Peyer's patch (tissue), 4 donors: Measurements from ENCODE around the gene ARL5C.

ENCODE experiments used
- POLR2A ChIP-seq, 2 donors: fragments of 450-650 bp; IDR thresholded peaks; one replicate each; pipeline ENCODE4 v1.5.1; 2017; ENCODE audit warnings: antibody characterized with exemption in 2 of 2, mild to moderate bottlenecking in 2 of 2, moderate library complexity in 2 of 2
- TF ChIP-seq, protein P1 (sequence below), 6 experiments: fragments of 450-650 bp in 4 of 6; fragments of 200-600 bp in 2 of 6; sonication (generic) in 1 of 6; IDR thresholded peaks; one replicate each; pipeline ENCODE4 v1.5.1; 2017 to 2019; ENCODE audit warnings: antibody characterized with exemption in 6 of 6, mild to moderate bottlenecking in 3 of 6, moderate library complexity in 1 of 6

DNA sequence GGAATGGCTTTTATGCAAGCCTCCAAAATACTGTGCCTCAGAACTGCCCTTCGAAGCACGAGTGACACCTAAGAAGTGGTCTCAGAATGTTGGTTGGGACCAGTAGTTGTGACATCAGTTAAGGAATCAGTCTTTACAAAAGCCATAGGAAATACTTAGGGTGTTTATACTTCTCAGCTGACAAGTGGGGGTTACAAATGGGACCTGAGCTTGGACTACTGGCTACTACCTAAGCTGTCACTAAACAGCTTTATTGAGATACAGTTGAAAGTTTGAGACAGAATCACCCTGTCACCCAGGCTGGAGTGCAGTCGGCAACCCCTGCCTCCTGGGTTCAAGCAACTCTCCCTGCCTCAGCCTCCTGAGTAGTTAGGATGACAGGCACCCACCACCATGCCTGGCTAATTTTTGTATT lies 39.2 kb upstream of the ARL5C start:
- TF ChIP-seq, protein P1, sequence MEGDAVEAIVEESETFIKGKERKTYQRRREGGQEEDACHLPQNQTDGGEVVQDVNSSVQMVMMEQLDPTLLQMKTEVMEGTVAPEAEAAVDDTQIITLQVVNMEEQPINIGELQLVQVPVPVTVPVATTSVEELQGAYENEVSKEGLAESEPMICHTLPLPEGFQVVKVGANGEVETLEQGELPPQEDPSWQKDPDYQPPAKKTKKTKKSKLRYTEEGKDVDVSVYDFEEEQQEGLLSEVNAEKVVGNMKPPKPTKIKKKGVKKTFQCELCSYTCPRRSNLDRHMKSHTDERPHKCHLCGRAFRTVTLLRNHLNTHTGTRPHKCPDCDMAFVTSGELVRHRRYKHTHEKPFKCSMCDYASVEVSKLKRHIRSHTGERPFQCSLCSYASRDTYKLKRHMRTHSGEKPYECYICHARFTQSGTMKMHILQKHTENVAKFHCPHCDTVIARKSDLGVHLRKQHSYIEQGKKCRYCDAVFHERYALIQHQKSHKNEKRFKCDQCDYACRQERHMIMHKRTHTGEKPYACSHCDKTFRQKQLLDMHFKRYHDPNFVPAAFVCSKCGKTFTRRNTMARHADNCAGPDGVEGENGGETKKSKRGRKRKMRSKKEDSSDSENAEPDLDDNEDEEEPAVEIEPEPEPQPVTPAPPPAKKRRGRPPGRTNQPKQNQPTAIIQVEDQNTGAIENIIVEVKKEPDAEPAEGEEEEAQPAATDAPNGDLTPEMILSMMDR (IDR thresholded peaks at IDR 0.05): no peak
- TF ChIP-seq POLR2A (IDR thresholded peaks at IDR 0.05): no peak
